Stimulated activated CD8-positive, alpha-beta memory T cell treated with anti-CD3 and anti-CD28 coated beads, Interleukin-7, amount 100 ng/mL, for 48 hours (primary cell): ENCODE data around the gene CDC25B.

Source experiments
- DNase-seq, 2 donors: peaks; one replicate each; pipeline ENCODE4 v3.0.0-alpha.2; 2020; ENCODE audit warnings: low read depth in 1 of 2; ENCODE audit errors: extremely low read depth in 1 of 2

Gene CDC25B

GRCh38 chr20:3763671-3764601, 32.2 kb upstream of the CDC25B start:
- no peak for DNase-seq

GRCh38 chr20:3764659-3765058, 31.5 kb upstream of the CDC25B start:
- DNase-seq, result no peak

GRCh38 chr20:3765171-3765882, 30.8 kb upstream of the CDC25B start:
- no peak for DNase-seq

GRCh38 chr20:3766422-3767109, 29.5 kb upstream of the CDC25B start:
- DNase-seq, result no peak

- no peak for DNase-seq
These were observed 29.0 kb upstream of the CDC25B start for GRCh38 chr20:3767110-3767426.

- DNase-seq, result peak; percentile 97
These were observed 28.4 kb upstream of the CDC25B start, which contains the start of gene ADISSP for GRCh38 chr20:3767427-3768341. TSS of gene ADISSP (minus strand) at chr20:3767753. CDS start at chr20:3760100, 7,653 bp downstream.

GRCh38 chr20:3768342-3769130, 27.6 kb upstream of the CDC25B start:
- DNase-seq, result peak in 1 of 2 donors; percentile 66

- DNase-seq, result no peak
These were observed 24.5 kb upstream of the CDC25B start for GRCh38 chr20:3771552-3772058.

- DNase-seq, result no peak
These were observed 20.5 kb upstream of the CDC25B start for GRCh38 chr20:3775457-3776108.

GRCh38 chr20:3777381-3777715, 18.8 kb upstream of the CDC25B start:
- DNase-seq, result no peak

- DNase-seq, result no peak
These were observed 18.1 kb upstream of the CDC25B start for GRCh38 chr20:3777716-3778629.

- DNase-seq, result no peak
These were observed 17.1 kb upstream of the CDC25B start for GRCh38 chr20:3778976-3779375.

GRCh38 chr20:3781153-3781910, 14.8 kb upstream of the CDC25B start, which contains the start of gene SPEF1:
TSS of gene SPEF1 (minus strand) at chr20:3781448. CDS start at chr20:3781287, 161 bp downstream.
- no peak for DNase-seq

- no peak for DNase-seq
These were observed 13.5 kb upstream of the CDC25B start for GRCh38 chr20:3782597-3782996.

- no peak for DNase-seq
These were observed 13.0 kb upstream of the CDC25B start for GRCh38 chr20:3783068-3783489.

- no peak for DNase-seq
These were observed 12.5 kb upstream of the CDC25B start for GRCh38 chr20:3783511-3784195.
